Astrocyte of the spinal cord (primary cell): ENCODE results near the gene ZNF354C.

Experiments used
- DNase-seq: peaks from one replicate; pipeline ENCODE4 v3.0.0; 2011; ENCODE audit warnings: low read depth, low spot score
- H3K4me3 ChIP-seq: 2 replicates; pipeline ENCODE4 v1.5.1; 2011; ENCODE audit warnings: low read depth, mild to moderate bottlenecking, low read length, moderate library complexity
- CTCF ChIP-seq: IDR thresholded peaks from 2 replicates; pipeline ENCODE4 v1.5.1; 2012; ENCODE audit warnings: low read depth, mild to moderate bottlenecking, low read length, inconsistent platforms
- in situ Hi-C: cut with HindIII; loops from 2 replicates; pipeline ENCODE4 v1.10.0; 2017; ENCODE audit warnings: low sequenced_read_pairs

ZNF354C gene

GRCh38 chr5:179054876-179055275 is 5.3 kb upstream of the ZNF354C start:
- H3K4me3 ChIP-seq = no peak overlapping the region
- TF ChIP-seq CTCF = no peak
- in situ Hi-C loops = no loop called here
- DNase-seq = no peak

- DNase-seq = no peak
- in situ Hi-C loops = no loop called here
- no peak for TF ChIP-seq CTCF
- no peak overlapping the region for H3K4me3 ChIP-seq
These were observed 4.7 kb upstream of the ZNF354C start for GRCh38 chr5:179055436-179055835.

GRCh38 chr5:179055841-179056240 is 4.3 kb upstream of the ZNF354C start:
- in situ Hi-C loops = no loop called here

GRCh38 chr5:179061025-179061424 is 852 bp downstream of the ZNF354C start:
- no peak for DNase-seq
- TF ChIP-seq CTCF = no peak
- H3K4me3 ChIP-seq = peak overlapping the region; percentile 72
- in situ Hi-C loops = no loop called here

More at GRCh38 chr5:179055841-179056240, 4.3 kb upstream of the ZNF354C start:
- DNase-seq = no peak
- no peak for TF ChIP-seq CTCF
- H3K4me3 ChIP-seq = no peak overlapping the region

- DNase-seq = no peak
- no peak overlapping the region for H3K4me3 ChIP-seq
- TF ChIP-seq CTCF = no peak
- in situ Hi-C loops = no loop called here
These were observed 5.5 kb downstream of the ZNF354C start for GRCh38 chr5:179065703-179066102.

- no peak overlapping the region for H3K4me3 ChIP-seq
- peak; percentile 13 for DNase-seq
- in situ Hi-C loops = no loop called here
- no peak for TF ChIP-seq CTCF
These were observed 19.2 kb downstream of the ZNF354C start for GRCh38 chr5:179079165-179079987.
